Measurements from ENCODE around the gene MTHFD1L. TPM values are rescaled to one million over a fixed set of nuclear protein-coding genes. Genes with fewer than 3 reads are reported as not detected.

MTHFD1L gene
- total and polyA plus RNA-seq, 9 of the 15 experiments (the other 6 are each of a cell fraction or from before 2014, with no cell fraction given) = 20.9 to 128 (median 61.0) TPM

GRCh38 chr6:150925590-150925928 lies 60.1 kb downstream of the MTHFD1L start (continued):
- TF ChIP-seq, protein P1, sequence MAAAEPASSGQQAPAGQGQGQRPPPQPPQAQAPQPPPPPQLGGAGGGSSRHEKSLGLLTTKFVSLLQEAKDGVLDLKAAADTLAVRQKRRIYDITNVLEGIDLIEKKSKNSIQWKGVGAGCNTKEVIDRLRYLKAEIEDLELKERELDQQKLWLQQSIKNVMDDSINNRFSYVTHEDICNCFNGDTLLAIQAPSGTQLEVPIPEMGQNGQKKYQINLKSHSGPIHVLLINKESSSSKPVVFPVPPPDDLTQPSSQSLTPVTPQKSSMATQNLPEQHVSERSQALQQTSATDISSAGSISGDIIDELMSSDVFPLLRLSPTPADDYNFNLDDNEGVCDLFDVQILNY (CRISPR knock-in tag; IDR thresholded peaks at IDR 0.05) = no peak

GRCh38 chr6:150925976-150926375 lies 60.5 kb downstream of the MTHFD1L start:
- intact Hi-C loops (cut with micrococcal nuclease) = no loop called here
- ChIA-PET CTCF (ENCODE audit: low intra/inter-chr PET ratio) (no interaction called here), POLR2A (interaction anchor here (1.3 kb wide), 1 partner anchor 10 kb away, joined by 4 read pairs; no protein-coding TSS in a partner anchor)
- BruUV-seq (replicated peaks) = no TSS peak
- Histone ChIP-seq H3K4me2 (ENCODE audit: insufficient read depth, low read length) (no peak overlapping the region), H3K9me1 (ENCODE audit: control insufficient read depth, insufficient read depth, low read length) (no peaks in the 10 kb centered on the region), H3K27ac (ENCODE audit: extremely low read depth, low read depth, low read length) (no peak overlapping the region), H3K4me3 (no peak overlapping the region), H3K9ac (ENCODE audit: insufficient read depth in 1 of 2, low read depth in 2 of 2, low read length in 2 of 2) (no peak overlapping the region), H2AFZ (ENCODE audit: low read depth, low read length) (no peak overlapping the region), H3K79me2 (ENCODE audit: control insufficient read depth, insufficient read depth, low read length) (no peaks in the 10 kb centered on the region), H3K27me3 (ENCODE audit: control insufficient read depth in 2 of 2, insufficient read depth in 2 of 2, low read length in 2 of 2) (no peaks in the 10 kb centered on the region), H4K20me1 (replicated peaks; ENCODE audit: control insufficient read depth, insufficient read depth, low read length) (no peaks in the 10 kb centered on the region; the same call in 1 of the 2 replicates), H3K36me3 (ENCODE audit: control insufficient read depth, insufficient read depth, low read length) (peaks cover 65% of the 10 kb centered on the region), H3K4me1 (replicated peaks in 1 of 2; ENCODE audit: control insufficient read depth in 2 of 2, insufficient read depth in 2 of 2, low read length in 2 of 2) (no peaks in the 10 kb centered on the region), H3K9me3 (replicated peaks; ENCODE audit: control insufficient read depth, insufficient read depth, low read depth, low read length) (no peaks in the 10 kb centered on the region)
- DNase-seq (ENCODE audit: extremely low read depth in 1 of 4, low spot score in 3 of 4) (no peak), ATAC-seq (no peak), FAIRE-seq (no peak)
- TF ChIP-seq RUNX1 (IDR thresholded peaks at IDR 0.05; ENCODE audit: low read depth) (no peak), ILF3 (IDR thresholded peaks at IDR 0.05; ENCODE audit: borderline replicate concordance) (no peak), FOSL1 (tag; conservative IDR thresholded peaks at IDR 0.05) (no peak), CBFA2T3 (IDR thresholded peaks at IDR 0.05) (no peak), ADNP (tag; IDR thresholded peaks at IDR 0.05) (no peak), HMBOX1 (IDR thresholded peaks at IDR 0.05) (no peak), TAL1 (IDR thresholded peaks at IDR 0.05) (no peak), HLTF (IDR thresholded peaks at IDR 0.05) (no peak), SETDB1 (IDR thresholded peaks at IDR 0.05; ENCODE audit: low read length) (no peak), HNRNPUL1 (IDR thresholded peaks at IDR 0.05; ENCODE audit: low read length) (no peak), HMGN3 (IDR thresholded peaks at IDR 0.05; ENCODE audit: borderline replicate concordance, extremely low read depth, insufficient read length, low read depth, low read length) (no peak), SIN3B (IDR thresholded peaks at IDR 0.05; ENCODE audit: low read depth) (no peak), ARNT (IDR thresholded peaks at IDR 0.05) (no peak), ASH1L (IDR thresholded peaks at IDR 0.05; ENCODE audit: borderline replicate concordance, low read depth, partially characterized antibody) (no peak), MNT (conservative IDR thresholded peaks at IDR 0.05) (no peak), PPARD (CRISPR knock-in tag; IDR thresholded peaks at IDR 0.05) (no peak), DACH1 (IDR thresholded peaks at IDR 0.05; ENCODE audit: partially characterized antibody) (no peak)
- TF ChIP-seq, protein P2, sequence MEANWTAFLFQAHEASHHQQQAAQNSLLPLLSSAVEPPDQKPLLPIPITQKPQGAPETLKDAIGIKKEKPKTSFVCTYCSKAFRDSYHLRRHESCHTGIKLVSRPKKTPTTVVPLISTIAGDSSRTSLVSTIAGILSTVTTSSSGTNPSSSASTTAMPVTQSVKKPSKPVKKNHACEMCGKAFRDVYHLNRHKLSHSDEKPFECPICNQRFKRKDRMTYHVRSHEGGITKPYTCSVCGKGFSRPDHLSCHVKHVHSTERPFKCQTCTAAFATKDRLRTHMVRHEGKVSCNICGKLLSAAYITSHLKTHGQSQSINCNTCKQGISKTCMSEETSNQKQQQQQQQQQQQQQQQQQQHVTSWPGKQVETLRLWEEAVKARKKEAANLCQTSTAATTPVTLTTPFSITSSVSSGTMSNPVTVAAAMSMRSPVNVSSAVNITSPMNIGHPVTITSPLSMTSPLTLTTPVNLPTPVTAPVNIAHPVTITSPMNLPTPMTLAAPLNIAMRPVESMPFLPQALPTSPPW (CRISPR knock-in tag; IDR thresholded peaks at IDR 0.05) = no peak
- 93% methylated on average over 7 of the region's 7 CpGs for whole genome bisulfite sequencing (ENCODE audit: insufficient coverage, low coverage, missing lambda C conversion rate)
- in situ Hi-C loops (cut with MboI) = no loop called here

Measured in K562 (cell line).